ENCODE measurements around the gene SCARF2.
"Not testable (repeated sequence)": the region's sequence is repeated elsewhere in the genome, so short reads cannot be mapped to it uniquely, and the experiment has no call there.

SCARF2 gene

DNA sequence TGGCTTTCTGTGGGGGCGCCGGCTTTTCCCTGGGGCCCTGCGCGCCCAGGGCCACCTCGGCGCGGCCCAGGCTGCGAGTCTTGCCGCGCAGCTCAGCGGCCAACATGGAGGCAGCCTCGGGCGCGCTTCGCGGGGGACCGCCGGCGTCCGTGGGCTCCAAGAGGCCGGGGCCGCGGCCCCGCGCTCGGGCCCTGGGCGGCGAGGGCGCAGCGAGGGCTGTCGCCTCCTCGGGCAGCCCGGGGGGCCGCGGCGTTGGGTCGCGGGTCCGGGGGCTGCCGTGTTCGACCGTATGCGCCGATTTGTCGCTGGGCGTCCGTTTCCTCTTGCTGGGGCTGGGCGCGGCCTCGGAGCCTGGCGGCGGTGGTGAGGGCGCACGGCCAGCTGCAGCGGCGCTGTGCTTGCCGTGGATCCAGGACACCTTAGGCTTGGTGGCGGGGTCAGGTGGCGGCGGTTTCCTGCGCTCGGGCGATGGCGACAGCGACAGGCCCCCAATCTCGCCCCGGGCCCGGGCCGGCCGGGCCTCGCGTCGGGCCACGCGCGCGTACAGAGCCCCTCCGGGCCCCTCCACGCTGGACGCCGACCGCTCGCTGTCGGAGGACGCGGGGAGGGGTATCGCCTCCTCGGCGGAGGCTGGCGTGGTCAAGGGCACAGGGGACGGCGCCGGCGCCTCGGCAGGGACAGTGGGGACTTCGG is 11.9 kb downstream of the SCARF2 start:
- DNase-seq: no peak

DNA sequence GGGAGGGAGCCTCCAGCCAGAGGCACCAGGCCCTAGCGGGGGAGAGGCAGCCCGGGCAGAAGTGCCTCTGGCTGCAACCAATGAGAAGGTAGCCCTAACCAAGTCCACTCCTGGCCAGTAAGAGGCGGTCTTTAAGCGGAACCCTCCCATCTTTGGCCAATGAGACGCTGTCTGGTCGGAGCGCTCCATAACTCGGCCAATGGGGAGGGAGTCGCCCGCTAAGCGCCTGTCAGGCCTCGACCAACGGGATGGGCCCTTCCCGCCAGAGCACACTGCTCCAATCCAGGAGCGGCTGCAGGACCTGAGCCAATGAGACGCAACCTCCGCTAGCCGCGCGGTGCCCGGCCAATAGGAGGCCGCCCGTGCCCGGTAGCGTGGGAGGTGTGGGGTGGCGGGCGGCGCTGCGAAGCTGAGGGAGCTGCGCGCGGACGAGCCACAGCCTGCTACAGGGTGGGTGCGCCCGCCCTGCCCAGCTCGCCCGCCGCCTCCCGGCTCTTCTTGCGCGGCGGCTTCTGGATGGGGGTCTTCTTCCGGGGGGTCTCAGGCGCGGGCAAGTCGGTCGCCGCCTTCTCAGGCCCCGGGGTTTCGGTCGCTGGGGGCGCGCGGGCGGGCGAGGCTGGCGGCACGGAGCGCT is 12.6 kb downstream of the SCARF2 start:
- no peak for DNase-seq

DNA sequence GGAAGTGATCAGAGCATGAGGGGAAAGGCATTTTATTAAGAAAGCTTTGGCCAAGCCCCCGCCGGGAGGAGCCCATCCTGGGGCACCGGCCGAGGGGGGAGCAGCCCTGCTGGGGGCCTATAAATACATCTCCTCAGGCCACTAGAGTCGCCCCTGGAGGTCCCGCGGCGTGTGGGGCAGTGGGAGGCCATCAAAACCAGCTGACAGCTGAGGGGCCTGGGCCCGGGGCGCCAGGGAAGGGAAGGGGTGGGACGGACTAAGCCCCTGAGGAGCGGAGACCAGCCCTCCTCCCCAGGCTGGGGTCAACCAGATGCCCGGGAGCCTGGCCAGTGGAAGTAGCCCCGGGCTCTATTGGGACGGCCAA is 13.1 kb downstream of the SCARF2 start:
- no peak for DNase-seq

DNA sequence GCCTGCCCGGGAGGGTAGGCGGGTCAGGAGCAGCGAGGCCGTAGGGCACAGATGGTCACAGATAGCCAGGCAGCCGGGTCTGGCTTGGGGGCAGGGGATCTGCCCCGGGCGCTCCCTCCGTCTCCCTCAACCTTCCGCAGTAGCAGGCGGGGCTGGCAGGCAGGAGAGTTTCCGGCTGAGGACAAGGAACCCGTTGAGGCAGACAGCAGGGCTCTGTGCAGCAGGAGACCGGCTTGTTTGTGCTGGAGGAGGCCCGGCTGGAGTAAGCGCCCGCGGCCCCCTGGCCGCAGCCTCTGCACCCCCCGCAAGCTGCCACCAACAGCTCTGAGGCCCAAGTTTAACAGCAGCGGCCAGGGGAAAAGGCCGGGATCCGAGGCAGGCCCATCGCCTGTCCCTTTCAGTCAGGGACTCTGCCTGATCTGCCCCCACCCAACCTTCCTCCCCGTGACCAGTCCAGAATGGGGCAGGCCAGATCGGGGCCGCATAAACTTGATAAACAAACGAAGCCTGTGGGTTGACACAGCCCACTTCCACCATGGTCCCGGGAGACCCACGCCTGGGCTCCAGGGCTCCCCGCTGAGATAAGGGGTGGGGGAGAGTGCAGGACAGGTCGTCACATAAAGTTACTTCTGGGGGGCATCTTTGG is 13.6 kb downstream of the SCARF2 start:
- DNase-seq: no peak

DNA sequence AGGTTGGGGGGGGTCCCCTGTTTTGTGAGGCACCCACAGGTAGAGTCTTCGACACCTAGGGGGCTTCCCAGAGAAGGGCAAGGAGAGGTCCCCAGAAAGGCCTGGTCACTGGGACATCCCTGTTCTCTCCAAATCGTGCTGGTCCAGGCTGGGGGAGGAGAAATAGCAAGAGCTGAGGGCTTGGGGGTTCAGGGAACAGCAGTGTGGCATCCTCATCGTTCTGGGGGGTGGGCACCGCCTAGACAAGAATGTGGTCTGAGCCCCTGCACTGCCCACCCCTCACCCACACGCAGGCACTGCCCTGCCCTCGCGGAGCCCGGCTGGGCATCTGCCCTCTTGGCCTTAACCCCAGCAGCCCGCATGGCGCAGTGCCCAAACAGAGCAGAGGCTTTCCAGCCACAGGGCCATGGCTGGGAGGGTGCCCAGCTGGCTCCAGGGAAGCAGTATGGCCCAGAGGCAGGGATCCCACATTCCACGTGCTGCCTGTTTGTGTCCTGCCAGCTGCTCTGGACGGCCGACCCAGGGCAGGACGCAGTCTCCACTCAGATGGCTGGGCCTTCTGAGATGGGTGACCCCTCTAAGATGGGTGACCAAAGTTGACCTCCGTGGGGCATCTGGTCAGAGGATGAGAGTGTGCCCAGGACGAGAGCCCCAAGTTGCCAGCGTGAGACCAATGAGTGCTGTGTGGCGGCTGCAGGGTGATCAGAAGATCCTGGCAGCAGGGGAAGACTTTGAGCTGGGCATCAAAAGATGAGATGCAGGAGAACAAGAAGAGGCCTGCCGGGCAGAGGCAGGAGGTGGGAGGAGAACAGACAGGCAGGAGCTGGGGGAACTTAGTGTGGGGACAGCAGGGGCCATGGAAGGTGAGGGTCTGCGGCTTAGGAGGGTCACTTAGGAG is 14.4 kb downstream of the SCARF2 start:
- DNase-seq: no peak

DNA sequence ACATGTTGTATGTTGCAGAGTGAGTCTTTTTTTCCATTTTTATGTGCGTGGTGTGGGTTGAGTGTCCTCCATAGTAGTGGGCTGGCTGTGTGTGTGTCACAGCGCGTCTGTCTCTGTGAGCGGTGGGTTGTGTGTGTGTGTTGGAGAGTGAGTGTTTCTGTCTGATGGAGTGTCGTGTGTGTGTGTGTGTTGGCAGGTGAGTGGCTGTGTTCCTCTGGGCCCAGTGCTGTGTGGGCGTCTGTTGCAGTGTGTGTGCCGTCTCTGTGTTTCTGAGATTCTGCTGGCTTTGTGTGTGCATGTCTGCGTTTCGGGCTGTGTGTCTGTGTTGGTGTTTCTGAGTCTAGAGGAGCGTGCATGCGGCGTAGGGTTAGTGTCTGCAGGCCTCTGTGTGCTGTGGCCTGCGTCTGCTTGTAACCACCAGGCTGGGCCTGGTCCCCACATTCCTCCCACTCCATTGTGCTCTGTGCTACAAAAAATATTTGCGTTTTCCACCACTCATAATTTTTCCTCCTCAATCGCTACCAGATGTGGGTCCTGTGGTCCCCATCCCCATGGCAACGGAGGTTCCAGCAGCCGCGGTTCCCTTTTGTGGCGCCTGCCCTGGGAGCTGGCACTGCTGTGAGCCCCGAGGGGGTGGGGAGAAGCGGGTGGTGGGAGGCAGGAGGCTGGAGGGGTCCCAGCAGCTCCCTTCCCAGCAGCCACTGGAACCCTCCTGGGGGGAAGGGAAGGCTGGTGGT is 15.2 kb downstream of the SCARF2 start:
- DNase-seq: no peak

DNA sequence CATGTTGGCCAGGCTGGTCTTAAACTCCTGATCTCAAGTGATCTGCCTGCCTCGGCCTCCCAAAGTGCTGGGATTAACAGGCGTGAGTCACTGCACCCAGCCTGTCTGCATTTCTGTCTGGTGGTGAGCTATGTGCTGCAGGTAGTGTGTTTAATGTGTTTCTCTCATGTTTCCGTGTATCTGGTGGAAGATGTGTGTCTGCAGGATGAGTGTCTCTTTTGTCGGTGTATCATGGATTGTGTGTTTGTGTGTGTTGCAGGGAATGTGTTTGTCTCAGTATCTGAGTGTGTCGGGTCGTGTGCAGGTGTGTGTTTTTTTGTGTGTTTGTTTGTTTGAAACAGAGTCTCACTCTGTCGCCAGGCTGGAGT is 16.1 kb downstream of the SCARF2 start:
- no peak for DNase-seq

DNA sequence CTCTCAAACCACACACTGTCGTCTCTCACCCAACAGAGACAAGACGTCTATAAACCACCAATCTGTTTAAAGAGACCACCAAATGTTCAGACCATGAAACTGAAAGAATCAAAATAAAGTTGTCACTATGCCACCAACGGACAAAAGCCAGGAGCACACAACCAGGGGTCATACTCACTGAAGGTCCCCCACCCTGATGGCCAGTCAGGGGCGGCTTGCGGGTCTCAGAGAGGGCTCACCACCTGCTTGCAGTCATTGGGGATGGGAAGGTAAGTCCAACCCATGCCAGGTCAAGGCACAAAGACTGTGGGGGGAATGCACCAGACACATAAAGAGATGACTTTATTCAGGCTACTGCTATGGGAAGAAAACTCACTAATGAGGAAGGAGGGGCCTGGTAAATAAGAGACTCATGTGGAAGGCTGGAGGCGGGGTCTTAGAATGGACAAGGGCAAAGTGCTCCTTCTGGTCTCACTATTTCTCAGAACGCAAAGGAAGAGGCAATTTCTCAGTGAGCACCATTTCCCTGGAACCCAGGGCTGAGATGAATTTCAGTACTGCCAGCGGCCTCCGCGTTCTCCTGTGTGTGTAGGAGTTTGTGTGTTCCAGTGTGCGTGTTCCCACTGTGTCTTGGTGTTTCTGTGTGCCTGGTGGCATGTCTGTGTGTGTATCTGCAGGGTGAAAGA is 17.3 kb downstream of the SCARF2 start:
- no peak for DNase-seq

DNA sequence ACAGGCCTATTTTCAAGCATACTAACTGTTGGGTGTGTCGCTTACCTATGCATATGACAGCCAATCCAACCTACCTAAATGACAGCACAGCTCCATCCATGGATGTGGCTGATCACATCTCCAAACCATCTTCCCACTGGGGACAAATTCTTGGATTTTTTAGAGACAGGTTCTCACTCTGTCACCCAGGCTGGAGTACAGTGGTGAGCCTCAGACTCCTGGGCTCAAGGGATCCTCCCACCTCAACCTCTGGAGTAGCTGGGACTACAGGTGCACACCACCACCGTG is 18.0 kb downstream of the SCARF2 start:
- DNase-seq: no peak

DNA sequence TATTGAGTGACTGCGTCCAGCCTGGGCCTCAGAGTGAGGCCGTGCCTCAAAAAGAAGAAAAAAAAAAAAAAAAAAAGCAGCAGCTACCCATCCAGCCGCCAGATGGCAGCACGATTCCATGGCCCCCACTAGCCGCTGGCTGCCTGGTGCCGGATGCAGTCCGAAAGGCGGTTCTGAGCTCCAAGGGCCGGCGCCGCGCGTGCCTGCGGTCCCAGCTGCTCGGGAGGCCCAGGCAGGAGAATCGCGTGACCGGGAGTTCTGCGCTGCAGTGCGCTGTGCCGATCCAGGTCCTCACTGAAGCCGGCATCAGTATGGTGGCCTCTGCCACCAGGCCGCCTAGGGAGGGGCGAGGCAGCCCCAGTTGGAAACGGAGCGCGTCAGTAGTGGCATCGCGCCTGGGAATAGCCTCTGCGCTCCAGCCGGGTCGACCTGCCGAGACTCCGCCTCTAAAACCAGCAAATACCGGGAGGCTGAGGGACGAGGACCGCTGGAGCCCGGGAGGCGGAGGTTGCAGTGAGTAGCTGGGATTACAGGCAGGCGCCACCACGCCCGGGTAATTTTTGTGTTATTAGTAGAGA is 19.3 kb downstream of the SCARF2 start:
- DNase-seq: no peak

DNA sequence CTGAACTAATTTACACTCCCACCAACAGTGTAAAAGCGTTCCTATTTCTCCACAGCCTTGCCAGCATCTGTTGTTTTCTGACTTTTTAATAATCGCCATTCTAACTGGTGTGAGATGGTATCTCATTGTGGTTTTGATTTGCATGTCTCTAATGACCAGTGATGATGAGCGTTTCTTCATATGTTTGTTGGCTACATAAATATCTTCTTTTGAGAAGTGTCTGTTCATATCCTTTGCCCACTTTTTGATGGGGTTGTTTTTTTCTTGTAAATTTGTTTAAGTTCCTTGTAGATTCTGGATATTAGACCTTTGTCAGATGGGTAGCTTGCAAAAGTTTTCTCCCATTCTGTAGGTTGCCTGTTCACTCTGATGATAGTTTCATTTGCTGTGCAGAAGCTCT is 21.9 kb downstream of the SCARF2 start:
- not testable (repeated sequence) for DNase-seq

DNA sequence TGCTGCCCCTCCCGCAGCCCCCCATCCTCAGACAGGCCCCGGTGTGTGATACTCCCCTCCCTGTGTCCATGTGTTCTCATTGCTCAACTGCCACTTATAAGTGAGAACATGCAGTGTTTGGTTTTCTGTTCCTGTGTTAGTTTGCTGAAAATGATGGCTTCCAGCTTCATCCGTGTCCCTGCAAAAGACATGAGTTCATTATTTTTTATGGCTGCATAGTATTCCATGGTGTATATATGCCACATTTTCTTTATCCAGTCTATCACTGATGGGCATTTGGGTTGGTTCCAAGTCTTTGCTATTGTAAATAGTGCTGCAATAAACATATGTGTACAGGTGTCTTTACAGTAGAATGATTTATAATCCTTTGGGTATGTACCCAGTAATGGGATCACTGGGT is 22.4 kb downstream of the SCARF2 start:
- DNase-seq: not testable (repeated sequence)

DNA sequence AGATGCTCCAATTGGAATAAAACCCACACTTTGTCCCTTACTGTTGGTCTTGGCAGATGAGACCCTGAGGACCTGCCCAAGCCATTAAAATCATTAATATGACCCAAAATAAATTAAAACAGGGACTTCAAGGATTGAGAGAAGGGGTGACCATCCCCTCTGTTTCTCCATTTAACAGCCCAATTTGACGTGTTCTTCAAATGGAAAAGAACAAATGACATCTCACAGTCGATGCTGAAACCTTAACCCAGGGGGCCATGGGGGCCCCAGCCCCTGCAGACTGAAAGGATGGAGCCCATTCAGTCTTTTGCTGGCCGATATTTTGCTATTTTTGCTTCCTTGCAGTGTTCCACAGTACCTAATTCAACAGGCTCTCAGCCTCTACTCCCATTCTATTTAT is 23.2 kb downstream of the SCARF2 start:
- DNase-seq: no peak

DNA sequence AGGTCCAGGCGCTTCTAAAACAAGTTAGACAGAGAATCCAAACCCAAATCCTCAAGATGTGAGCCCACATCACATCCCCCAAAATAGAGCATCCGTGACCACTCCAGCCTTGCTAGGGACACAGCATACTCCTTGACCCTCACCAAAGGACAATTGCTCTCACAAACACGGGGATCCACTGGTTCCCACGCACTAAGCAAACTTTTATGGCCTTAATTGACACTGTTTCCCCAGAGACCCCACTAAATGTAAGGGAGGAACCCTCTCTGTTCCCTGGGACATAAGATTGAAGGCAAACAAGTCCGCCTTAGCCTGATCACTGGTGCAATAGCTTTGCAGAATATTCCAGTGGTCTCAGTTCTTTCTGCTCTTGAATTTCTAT is 23.6 kb downstream of the SCARF2 start:
- DNase-seq: no peak

DNA sequence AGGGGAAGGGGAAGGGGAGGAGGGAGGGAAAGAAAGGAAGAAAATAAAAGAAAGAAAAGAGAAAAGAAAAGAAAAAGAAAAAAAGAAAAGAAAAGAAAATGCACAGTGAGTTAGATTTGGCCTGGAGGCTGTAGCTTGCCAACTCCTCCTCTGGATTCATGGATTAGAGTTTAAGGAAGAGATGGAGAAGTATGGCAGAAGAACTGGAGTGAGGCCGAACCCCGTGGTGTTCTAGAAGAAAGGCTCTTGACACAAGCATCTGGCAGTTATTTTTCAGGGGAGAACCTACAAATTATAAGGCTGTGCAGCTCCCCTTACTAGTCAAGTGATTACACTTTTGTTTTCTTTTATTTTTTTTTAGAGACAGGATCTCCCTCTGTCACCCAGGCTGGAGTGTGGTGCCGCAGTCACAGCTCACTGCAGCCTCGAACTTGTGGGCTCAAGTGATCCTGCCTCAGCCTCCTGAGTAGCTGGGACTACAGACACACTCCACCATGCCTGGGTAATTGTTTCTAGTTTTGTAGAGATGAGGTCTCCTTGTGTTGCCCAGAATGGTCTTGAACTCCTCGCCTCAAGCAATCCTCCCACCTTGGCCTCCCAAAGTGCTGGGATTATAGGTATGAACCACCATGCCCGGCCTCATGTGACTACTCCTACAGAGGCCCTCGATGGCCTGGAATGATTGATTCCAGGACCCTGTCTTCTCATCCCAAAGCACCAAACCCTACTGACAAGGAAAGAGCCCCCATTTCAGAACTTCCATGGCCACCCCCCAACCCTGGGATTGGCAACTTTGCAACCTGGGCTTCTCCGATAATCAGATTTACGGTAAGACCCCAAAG is 24.2 kb downstream of the SCARF2 start:
- no peak for DNase-seq

DNA sequence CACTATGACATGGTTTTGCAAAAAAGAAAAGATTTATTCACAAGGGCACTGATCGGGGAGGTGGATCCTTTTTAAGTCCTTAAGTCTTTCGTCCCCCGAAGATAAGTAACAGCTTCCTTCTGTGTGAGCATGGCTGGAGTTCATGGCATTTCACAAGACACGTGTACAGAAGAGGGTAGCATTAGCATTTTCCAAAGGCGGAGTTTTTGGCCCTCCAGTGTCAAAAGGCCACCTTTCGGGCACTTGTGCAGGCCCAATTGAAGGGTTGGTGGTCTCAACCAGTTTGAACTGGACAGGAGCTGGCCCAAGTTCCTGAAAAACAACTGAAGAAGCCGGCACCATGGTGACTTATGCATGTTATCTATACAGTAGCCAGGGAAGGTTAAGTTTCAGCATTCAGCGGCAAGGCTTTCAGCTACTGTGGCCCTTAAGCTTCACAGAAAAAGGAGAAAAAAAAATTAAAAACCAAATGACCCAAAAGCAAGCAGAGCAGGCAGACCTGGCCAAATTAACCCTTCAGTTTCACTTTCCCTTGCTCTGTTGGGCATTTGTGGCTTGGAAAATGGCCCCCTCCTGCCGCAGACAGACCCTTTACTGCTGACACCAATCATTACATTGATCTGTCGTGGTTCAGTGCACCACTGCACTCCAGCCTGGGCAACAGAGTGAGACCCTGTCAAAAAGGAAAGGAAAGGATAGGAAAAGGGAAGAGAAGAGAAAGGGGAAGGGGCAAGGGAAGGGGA is 25.0 kb downstream of the SCARF2 start:
- no peak for DNase-seq

DNA sequence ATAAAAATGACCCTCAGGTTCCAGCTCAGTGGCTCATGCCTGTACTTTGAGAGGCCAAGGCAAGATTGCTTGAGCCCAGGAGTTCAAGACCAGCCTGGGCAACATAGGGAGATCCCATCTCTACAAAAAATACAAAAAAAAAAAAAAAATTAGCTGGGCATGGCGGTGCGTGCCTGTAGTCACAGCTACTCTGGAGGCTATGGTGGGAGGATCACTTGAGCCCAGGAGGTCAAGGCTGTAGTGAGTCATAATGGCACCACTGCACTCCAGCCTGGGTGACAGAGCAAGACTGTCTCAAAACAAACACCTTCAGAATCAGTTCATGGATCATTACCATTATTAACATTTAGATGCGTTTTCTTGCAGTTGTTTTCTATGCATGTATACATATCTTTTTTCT is 28.2 kb downstream of the SCARF2 start:
- not testable (repeated sequence) for DNase-seq

DNA sequence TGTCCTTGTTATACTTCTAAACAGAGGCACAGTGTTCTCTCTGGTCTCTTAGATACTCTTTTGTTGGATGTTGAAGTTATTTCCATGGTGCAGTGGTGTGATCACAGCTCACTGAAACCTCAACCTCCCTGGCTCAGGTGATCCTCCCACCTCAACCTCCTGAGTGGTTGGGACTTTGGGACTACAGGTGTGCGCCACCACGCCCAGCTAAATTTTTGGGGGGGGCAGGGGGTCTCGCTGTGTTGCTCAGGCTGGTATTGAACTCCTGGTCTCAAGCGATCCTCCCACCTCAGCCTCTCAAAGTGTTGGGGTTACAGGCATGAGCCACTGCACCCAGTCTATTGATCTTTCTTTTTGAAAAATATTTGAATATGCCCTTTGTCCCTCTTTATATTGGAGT is 28.7 kb downstream of the SCARF2 start:
- no peak for DNase-seq

DNA sequence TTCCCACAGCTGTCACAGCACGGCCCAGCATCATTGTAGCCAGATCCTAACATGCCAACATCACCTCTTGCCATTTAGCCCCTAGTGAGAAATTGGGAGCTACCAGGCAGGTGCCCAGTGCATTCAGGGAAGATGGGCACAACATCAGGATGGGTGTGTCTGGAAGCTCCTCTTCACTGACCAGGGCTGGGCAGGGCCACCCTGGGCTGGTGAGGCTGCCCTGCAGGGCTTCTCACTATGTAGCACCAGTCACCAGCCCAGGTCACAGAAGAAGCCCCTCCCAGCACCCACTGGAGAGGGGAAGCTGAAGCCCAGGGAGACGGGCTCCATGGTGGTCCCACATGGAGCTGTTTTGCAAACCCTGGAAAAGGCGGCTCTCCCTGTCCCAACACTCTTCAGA is 29.8 kb downstream of the SCARF2 start:
- DNase-seq: no peak

DNA sequence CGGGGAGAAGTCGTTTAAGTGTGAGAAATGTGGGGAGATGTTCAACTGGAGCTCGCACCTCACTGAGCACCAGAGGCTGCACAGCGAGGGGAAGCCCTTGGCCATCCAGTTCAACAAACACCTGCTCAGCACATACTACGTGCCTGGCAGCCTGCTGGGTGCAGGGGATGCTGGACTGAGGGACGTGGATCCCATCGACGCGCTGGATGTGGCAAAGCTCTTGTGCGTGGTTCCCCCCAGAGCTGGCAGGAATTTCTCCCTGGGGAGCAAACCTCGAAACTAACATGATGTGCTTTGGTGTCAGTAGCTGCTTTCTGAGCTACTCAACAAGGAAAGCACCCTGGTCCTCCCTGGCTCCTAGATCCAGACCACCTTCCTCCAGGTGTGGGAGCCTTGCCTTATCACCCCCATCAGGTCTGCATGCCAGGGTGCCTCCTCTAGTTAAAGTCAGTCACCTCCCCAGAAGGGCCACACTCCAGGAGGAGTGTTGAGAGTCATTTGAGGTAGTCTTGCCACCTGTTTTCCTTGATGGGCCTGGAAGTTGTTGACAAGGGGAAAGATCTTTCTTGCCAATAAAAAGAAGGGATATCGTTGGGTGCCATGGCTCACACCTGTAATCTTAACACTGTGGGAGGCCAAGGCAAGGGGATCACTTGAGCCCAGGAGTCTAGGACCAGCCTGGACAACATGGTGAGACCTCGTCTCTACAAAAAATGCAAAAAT is 30.8 kb downstream of the SCARF2 start:
- DNase-seq: no peak
